COLO829 (cell line): ENCODE data around the gene HSD17B8.

Experiments
- DNase-seq: peaks from one replicate; pipeline ENCODE4 v3.0.0; 2012; ENCODE audit warnings: low spot score

HSD17B8 gene

GRCh38 chr6:33171016-33171879, 33.2 kb upstream of the HSD17B8 start:
- DNase-seq, result no peak

GRCh38 chr6:33171880-33172687, 32.4 kb upstream of the HSD17B8 start:
- no peak for DNase-seq

GRCh38 chr6:33172688-33173534, 31.5 kb upstream of the HSD17B8 start:
- peak; percentile 60 for DNase-seq

GRCh38 chr6:33173535-33174180, 30.8 kb upstream of the HSD17B8 start:
- no peak for DNase-seq

GRCh38 chr6:33174784-33175183, 29.7 kb upstream of the HSD17B8 start:
- DNase-seq, result no peak

GRCh38 chr6:33175436-33176069, 28.9 kb upstream of the HSD17B8 start:
- no peak for DNase-seq

GRCh38 chr6:33176906-33177305, 27.5 kb upstream of the HSD17B8 start:
- no peak for DNase-seq

GRCh38 chr6:33177552-33178446, 26.7 kb upstream of the HSD17B8 start:
- no peak for DNase-seq

GRCh38 chr6:33178755-33179475, 25.5 kb upstream of the HSD17B8 start:
- DNase-seq, result no peak

GRCh38 chr6:33181141-33181540, 23.3 kb upstream of the HSD17B8 start:
- no peak for DNase-seq

- no peak for DNase-seq
Measured at GRCh38 chr6:33183071-33183683, 21.3 kb upstream of the HSD17B8 start.

- no peak for DNase-seq
Measured at GRCh38 chr6:33185190-33185589, 19.3 kb upstream of the HSD17B8 start.

- no peak for DNase-seq
Measured at GRCh38 chr6:33185654-33186187, 18.7 kb upstream of the HSD17B8 start.

- DNase-seq, result no peak
Measured at GRCh38 chr6:33187809-33188208, 16.6 kb upstream of the HSD17B8 start.

- no peak for DNase-seq
Measured at GRCh38 chr6:33189164-33189563, 15.3 kb upstream of the HSD17B8 start.

GRCh38 chr6:33189625-33190448, 14.6 kb upstream of the HSD17B8 start:
- DNase-seq, result no peak

- peak; percentile 70 for DNase-seq
Measured at GRCh38 chr6:33190504-33191107, 13.8 kb upstream of the HSD17B8 start.
